ENCODE measurements around the gene LACTBL1. TPM values are rescaled to one million over a fixed set of nuclear protein-coding genes. Genes with fewer than 3 reads are reported as not detected.
A peak's percentile ranks its signal among the peaks of the same experiment; 100 is the strongest.
"Not testable (repeated sequence)": the region's sequence is repeated elsewhere in the genome, so short reads cannot be mapped to it uniquely, and the experiment has no call there.

The LACTBL1 gene
- polyA plus RNA-seq, 3 donors = 0.17 TPM; not detected in 2

DNA sequence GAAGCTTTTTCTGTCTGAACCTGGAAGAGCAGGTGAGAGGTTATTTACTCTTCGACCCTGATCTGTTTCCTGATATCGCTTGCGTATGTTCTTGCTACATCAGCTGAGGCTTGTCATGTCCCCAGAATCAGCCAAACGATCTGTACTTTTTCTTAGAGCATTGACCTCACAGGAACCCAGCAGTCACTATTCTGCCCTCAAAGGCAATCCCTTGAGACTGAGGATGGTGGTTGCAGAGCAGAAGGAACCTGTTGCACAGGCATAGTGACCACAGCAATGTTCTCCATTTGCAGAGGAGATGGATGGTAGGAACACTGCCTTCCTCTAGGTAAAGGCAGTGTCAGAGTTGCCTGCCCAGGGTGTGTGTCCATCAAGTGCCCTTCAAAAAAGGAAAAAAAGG lies 11.3 kb upstream of the LACTBL1 start:
- DNase-seq (ENCODE audit: extremely low read depth in 1 of 11, low read depth in 9 of 11, low spot score in 4 of 11) = no peak

DNA sequence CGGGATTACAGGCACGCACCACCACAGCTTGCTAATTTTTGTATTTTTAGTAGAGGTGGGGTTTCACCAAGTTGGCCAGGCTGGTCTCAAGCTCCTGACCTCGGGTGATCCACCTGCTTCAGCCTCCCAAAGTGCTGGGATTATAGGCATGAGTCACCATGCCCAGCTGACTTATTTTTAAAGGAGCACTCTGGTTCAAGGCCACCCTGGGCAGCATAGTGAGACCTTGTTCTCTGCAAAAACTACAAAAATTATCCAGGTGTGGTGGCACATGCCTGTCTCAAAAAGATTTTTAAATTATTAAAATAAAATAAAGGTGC lies 7.8 kb upstream of the LACTBL1 start:
- not testable (repeated sequence) for DNase-seq (ENCODE audit: extremely low read depth in 1 of 11, low read depth in 9 of 11, low spot score in 4 of 11)

DNA sequence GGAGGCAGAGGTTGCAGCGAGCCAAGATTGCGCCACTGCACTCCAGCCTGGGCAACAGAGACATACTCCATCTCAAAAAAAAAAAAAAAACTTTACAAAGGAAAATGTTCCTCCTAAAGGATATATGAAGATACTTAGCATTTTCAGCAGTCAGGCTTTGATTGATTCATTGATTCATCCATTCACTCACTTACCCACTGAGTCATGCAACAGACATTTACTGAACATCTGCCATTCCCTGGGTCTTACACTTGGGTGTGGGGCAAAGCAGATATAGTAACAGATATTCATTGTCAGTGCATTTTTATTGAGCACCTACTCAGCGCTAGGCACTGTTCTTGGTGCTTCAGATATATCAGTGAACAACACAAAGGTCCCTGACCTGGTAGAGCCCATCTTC lies 5.6 kb upstream of the LACTBL1 start:
- no peak for DNase-seq (ENCODE audit: extremely low read depth in 1 of 11, low read depth in 9 of 11, low spot score in 4 of 11)

DNA sequence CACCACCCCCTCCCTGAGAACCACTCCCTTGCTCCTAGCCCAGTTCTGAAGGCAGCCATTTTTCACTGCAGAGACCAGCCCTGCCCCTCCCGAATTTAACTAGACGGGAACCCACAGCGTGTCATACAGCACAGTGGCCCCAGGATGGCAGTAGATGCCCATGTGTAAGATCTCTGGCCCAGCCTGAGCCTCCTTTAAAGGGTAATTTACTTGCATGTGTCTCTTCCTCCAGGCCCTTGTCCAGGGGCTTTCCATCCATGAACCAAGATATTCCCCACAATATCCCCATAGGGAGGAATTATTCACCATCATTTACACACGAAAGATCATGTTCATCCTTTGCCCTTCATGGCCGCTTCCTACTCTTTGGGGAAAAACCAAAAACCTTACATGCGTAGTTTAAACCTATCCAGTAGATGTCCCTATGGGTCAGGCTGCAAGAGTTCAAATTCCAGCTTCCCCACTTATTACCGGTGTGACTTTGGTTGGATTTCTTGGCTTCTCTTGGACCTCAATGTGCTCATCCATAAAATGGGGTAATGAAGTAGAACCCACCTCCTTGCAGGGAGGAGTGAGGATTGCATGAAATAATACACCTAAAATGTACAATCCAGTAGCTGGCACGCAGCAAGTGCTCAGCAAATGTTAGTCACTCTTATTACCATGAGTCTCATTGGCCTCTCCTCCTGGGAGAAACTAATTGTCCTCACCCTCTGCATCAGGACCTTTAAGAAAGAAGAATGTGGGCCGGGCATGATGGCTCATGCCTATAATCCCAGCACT lies 4.0 kb upstream of the LACTBL1 start:
- DNase-seq (ENCODE audit: extremely low read depth in 1 of 11, low read depth in 9 of 11, low spot score in 4 of 11) = peak in 9 of 11 donors; percentile 35 to 61 (median 47)

DNA sequence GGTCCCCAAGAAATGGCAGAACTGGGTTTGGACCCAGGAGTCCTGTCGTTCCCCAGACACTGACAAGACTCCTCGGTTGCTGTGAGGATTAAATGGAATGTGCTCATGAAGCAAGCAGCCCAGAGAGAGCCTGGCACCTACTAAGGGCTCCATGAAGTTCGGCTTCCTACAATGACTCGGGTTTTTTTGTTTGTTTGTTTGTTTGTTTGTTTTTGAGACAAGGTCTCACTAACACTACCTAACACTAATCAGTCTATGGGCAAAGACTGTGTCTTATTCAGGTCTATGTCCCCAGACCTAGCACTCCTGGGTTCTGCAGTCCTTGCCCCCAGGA lies 3.4 kb upstream of the LACTBL1 start:
- no peak for DNase-seq (ENCODE audit: extremely low read depth in 1 of 11, low read depth in 9 of 11, low spot score in 4 of 11)

DNA sequence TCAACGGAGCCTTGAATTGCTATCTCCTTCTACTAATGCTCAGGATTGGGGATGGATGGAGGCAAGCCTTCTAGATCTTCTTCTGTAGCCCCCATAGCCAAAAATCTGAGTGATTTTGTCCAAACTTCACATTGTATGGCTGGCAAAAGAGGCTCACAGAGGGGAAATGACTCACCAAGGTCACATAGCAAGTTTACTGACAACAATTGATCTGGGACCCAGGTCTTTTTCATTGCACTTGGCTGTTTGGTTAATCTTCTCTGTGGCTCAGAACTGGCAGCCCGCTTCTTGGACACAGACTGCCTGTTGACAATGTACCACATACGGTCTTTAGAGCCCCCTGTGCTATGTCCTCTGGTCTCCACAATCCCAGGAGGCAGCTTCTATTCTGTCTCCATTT lies 3.0 kb upstream of the LACTBL1 start:
- no peak for DNase-seq (ENCODE audit: extremely low read depth in 1 of 11, low read depth in 9 of 11, low spot score in 4 of 11)

DNA sequence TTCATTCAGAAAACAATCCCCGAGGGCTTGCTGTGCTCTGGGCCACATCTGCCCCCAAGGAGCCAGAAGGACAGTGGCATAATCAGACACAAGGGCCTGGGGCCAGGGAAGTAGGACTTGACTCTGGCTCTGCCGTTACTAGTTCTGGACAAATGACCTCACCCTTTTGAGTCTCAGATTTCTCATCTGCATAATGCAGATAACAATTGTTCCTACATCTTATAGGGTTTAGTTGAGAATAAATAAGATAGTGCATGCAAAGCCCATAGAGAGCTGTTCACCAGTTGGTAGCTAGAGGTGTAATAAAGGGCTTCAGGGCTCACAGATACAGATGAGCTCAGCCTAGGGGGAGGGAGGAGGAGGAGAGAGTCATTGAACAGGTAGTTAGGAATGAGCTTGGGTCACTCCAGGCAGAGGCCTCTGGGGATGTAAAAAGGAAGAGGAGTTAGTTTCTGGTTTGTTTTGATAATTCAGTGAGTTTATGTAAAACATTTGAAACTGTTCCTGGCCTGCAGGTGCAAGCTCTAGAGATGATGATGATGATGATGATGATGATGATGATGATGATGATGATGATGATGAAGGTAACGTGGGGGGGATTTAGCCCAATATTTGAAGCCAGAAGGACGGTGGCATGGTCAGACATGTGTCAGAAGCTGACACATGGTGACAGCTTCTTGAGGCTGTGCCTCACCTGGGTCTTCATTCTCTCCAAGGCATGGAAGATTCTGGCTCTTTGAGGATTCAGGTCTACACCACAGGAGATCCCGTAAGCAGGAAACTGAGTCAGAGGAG lies 858 bp downstream of the LACTBL1 start:
- no peak for DNase-seq (ENCODE audit: extremely low read depth in 1 of 11, low read depth in 9 of 11, low spot score in 4 of 11)

DNA sequence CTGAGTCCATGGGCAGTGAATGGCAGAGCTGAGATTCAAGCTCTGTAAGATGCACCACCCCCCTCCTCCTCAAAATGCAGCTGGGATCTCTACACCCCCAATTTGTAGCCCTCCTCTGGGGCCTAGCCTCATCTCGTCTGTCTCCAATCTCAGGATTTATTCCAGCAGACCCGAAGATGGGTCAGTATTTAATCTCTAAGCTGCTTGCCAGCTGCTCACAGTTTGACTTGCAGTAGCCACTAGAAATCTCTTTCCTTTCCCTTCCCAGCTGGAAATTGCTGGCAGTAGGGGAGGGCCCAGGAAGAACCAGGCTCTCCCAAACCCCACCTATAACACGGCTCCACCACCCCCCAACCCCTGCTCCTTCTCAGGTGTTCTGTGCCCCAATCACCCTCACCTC lies 1.5 kb downstream of the LACTBL1 start:
- no peak for DNase-seq (ENCODE audit: extremely low read depth in 1 of 11, low read depth in 9 of 11, low spot score in 4 of 11)

DNA sequence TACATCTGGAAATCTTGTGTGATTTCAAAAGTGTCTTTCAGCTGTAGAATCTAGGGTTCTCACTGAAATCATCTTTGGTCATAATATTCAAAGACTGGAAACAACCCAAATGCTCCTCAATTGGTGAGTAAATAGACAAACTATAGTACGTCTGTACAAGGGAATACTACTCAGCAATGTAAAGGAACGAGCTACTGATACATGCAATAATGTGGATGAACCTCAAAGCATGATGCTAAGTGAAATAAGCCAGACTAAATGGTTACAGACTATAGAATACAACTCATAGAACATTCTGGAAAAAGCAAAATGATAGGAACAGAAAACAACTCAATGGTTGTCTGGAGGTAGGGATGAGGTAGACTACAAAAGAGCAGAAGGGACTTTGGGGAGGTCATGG lies 2.6 kb downstream of the LACTBL1 start:
- DNase-seq (ENCODE audit: extremely low read depth in 1 of 11, low read depth in 9 of 11, low spot score in 4 of 11) = no peak

DNA sequence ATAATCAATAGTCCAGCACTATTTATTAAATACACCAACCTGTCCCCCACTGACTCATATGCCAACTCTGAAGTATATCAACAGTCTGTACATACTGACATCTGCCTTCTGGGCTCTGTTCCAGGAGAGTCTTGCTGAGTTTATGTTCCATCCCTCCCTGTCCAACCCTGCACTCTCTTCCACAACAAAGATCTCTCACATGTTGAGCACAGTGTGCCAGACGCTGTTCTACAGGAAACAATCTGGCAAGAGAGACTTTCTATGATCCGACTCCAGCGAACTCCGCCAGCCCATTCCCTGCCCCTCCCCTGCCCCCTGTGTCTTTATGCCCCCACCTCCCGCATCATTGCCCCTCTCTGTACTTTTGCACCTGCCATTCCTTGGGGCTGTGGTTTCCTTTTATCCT lies 3.4 kb downstream of the LACTBL1 start:
- peak in 1 of 11 donors; percentile 10 for DNase-seq (ENCODE audit: extremely low read depth in 1 of 11, low read depth in 9 of 11, low spot score in 4 of 11)

DNA sequence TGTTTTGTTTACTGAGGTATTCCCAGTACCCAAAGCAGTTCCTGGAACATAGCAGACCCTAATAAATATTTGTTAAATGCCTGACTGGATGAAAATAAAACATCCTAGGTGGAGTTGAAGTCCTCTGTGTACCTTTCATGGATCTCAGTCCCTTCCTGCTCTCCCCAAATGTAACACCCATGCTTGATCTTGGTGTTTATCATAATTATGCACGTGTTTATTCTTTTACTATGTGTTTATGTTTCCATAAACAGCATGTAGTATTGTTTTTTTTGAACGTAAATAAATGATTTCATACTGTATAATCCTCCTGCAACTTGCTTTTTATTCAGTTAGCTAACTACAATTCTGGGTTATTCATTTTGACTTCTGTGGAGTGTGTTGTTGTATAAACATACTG lies 4.8 kb downstream of the LACTBL1 start:
- no peak for DNase-seq (ENCODE audit: extremely low read depth in 1 of 11, low read depth in 9 of 11, low spot score in 4 of 11)

DNA sequence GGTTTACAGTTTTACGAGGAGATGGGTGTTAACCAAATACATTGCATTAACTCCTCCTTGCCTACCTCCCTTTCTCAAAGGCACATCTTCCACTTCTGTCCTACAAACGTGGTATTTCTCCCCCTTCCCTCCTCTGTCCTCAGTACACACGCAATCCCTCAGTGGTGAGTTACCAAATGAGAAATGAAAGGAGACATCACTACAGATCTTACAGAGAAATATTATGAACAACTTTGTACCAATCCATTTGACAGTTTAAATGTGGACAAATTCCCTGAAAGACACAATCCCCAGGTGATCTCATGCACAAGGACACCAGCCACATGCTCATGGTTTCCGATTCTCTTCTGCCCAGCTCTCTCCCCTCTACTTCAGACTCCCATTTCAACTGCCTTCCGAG lies 6.4 kb downstream of the LACTBL1 start:
- DNase-seq (ENCODE audit: extremely low read depth in 1 of 11, low read depth in 9 of 11, low spot score in 4 of 11) = no peak

DNA sequence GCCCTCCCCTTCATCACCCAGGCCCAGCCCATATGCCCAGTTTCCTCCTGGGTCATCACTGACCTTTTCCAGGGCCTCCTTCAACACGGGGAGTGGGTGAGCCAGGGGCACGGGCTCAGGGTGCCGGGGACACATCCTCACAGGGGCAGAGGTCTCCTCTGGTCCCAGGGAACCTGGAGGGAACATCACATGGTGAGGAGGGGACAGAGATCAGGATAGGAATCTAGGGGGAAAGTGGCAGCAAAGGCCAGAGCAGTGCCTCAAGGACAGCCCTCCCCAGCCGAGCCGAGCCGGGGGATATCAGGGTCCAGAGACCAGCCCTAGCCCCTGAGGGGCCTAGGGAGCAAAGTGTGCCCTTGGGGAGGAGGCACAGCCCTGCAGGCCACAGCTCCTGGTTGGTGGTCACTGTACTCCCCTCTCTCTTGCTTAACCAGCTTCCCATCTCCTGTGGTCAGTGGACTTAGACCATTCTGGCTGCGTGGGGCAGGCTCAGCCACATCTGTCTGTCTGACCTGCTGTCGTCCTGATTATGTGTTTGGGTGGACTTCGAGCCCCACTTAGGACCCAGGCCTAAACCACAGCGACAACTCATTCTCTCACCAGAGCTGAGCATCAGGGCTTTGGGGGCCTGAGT lies 9.5 kb downstream of the LACTBL1 start:
- no peak for DNase-seq (ENCODE audit: extremely low read depth in 1 of 11, low read depth in 9 of 11, low spot score in 4 of 11)

DNA sequence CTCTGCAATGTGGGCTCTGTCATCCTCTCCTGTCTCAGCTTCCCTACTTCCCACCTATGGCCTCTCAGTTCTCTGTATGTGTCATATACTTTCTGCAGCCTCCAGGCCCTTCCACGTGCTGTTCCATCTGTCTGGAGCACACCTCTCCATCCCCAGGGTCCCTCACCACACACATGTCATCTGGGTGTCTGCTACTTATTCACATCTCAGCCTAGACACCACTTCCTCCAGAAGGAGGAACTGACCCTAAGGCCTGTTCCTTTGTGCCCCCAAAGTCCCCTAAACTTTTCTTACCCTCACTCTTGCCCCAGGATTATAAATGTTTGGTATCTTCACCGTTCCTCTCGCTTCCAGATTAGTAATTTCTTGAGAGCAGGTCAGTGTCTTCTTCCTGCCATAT lies 10.1 kb downstream of the LACTBL1 start:
- DNase-seq (ENCODE audit: extremely low read depth in 1 of 11, low read depth in 9 of 11, low spot score in 4 of 11) = no peak

DNA sequence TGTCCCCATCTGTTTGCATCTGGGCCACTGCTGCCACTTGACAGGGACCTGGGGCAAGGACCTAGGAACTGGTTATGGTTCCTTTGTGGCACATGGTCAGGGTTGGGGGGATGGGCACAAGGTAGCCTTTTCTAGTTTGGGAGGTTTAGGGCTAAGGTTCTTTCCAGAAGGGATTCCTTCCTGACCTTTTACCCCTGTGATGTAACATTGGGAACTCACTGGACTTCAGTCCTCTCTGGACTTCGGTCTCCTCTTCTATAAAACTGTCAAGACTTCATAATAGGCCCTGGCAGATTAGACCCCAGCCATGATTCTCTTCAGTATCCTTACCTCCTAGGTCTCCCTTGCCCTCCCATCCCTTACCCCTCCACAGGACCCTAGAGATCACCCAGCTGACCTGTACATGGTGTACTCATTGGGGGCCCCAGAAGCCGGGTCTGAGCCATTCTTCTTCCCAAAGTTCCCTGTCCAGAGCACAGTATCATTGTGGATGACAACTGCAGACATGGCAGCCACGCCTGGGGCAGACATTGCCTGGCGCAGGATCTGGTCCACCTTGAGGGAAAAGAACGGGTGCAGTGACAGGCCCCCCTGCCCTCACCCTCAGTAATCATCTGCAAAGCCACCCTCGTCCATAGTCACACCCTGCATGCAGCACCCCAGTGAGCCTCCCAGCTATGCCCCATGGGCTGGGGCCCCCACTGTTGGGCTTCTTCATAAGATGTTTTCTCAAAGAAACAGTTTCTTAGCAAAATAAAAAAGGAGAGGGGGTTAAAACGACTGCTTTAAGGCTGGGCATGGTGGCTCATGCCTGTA lies 12.9 kb downstream of the LACTBL1 start:
- DNase-seq (ENCODE audit: extremely low read depth in 1 of 11, low read depth in 9 of 11, low spot score in 4 of 11) = no peak

DNA sequence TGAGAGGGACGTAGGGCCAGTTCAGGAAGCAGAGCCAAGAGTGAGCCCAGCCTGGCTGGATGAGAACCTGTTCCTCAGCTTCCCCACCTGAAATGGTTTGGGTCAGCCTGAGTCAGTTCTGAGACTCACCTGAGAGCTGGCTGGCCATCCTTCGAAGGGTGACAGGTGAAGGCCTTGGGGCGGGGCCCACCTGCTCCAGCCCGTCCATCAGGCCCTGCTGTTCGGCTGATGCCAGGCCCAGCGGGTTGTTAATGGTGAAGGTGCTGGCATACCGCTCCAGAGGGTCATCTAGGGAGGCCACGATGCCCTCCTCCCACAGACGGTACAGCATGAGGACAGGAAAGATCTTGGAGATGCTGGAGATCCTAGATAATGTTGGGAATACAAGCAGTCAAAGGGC lies 14.1 kb downstream of the LACTBL1 start:
- no peak for DNase-seq (ENCODE audit: extremely low read depth in 1 of 11, low read depth in 9 of 11, low spot score in 4 of 11)

DNA sequence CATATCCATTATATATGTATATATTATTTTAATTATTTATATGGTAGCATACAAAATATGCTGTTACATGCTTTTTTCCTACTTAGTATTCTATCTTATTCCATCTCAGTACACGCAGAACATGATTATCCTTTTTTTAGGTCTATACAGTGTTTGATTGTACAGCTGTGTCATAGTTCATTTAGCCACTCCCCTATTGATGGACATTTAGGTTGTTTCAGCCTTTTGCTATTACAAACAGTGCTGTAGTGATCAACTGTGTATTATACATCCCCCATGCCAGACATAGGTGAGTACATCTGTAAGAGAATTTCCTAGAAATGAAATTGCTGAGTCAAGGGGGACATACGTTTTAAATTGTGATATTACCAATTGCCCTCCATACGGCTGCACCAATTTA lies 15.6 kb downstream of the LACTBL1 start:
- DNase-seq (ENCODE audit: extremely low read depth in 1 of 11, low read depth in 9 of 11, low spot score in 4 of 11) = no peak

DNA sequence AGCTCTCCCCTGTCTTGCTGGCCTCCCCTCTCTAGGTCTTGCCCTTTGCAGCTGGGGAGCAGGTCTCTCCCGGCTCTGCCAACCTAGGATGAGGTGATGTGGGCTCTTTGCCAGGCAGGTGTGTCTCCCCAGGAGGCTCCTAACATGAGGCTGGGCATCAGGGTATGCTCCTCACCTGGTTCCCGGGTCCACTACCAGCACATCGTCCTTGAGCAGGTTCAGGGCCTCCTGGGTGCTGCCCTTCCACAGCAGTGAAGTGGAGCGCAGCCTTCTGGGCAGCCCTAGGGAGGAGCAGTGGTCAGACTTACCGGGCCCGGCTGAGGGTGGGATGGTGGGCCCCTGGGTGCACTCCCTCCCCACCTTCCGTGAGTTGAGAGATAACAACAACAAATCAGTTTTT lies 17.5 kb downstream of the LACTBL1 start:
- DNase-seq (ENCODE audit: extremely low read depth in 1 of 11, low read depth in 9 of 11, low spot score in 4 of 11) = no peak

DNA sequence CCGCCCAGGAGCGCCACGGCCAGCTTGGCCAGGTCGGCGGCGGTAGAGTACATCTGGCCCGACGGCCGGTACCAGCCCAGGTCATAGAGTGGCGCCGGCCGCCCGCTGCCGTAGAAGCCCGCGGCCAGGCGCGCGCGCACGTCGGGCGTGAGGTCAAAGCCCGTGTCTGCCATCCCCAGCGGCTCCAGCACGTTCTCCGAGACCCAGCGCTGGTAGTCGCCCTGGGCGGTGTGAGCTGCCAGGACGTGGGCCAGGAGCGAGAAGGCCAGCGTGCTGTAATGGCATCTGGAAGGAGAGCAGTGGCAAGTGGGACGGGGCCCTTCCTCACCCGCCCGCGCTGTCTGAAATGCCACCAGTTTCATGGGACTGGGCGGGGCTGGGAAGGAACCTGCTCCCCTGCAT lies 18.9 kb downstream of the LACTBL1 start:
- no peak for DNase-seq (ENCODE audit: extremely low read depth in 1 of 11, low read depth in 9 of 11, low spot score in 4 of 11)

All from renal cortex interstitium (tissue), 11 donors.